Adrenal gland (tissue), 12 donors: Measurements from ENCODE around the gene WDCP. TPM values are rescaled to one million over a fixed set of nuclear protein-coding genes. Genes with fewer than 3 reads are reported as not detected.

Experiments
- DNase-seq, 7 donors: peaks; one replicate each; pipeline ENCODE4 v3.0.0-alpha.2; 2019 to 2020
- H3K27ac ChIP-seq, 5 donors: fragments of 200-600 bp; sonication (generic) in 4 of 5; 1 replicate in 3 of 5; 2 replicates in 2 of 5; pipeline versions ENCODE4 v1.5.1 to v1.8.0; 2016 to 2020; ENCODE audit warnings: mild to moderate bottlenecking in 1 of 5
- H3K27me3 ChIP-seq: fragments of 200-600 bp; 2 replicates; pipeline ENCODE4 v1.8.0; 2021
- H3K36me3 ChIP-seq, 2 donors: fragments of 200-600 bp; replicated peaks in 1 of 2; 1 replicate in 1 of 2; 2 replicates in 1 of 2; pipeline versions ENCODE4 v1.5.1 to v1.8.0; 2018 to 2022
- H3K4me1 ChIP-seq, 2 donors: fragments of 200-600 bp; replicated peaks in 1 of 2; 1 replicate in 1 of 2; 2 replicates in 1 of 2; pipeline versions ENCODE4 v1.5.1 to v1.8.0; 2018 to 2021
- H3K4me3 ChIP-seq, 4 donors: fragments of 200-600 bp; sonication (generic) in 3 of 4; one replicate each; pipeline ENCODE4 v1.5.1; 2016 to 2018
- H3K9me3 ChIP-seq, 3 donors: fragments of 200-600 bp; sonication (generic) in 1 of 3; replicated peaks in 1 of 3; 1 replicate in 2 of 3; 2 replicates in 1 of 3; pipeline versions ENCODE4 v1.5.1 to v1.8.0; 2016 to 2021
- CTCF ChIP-seq, 6 experiments: fragments of 450-650 bp in 4 of 6; fragments of 200-600 bp in 2 of 6; sonication (generic) in 1 of 6; IDR thresholded peaks; 1 replicate in 5 of 6; 2 replicates in 1 of 6; pipeline versions ENCODE4 v1.5.1 to v1.8.0; 2016 to 2021; ENCODE audit warnings: antibody characterized with exemption in 6 of 6, mild to moderate bottlenecking in 2 of 6, moderate library complexity in 1 of 6
- POLR2A ChIP-seq, 2 donors: fragments of 450-650 bp; IDR thresholded peaks; one replicate each; pipeline ENCODE4 v1.6.1; 2017; ENCODE audit warnings: antibody characterized with exemption in 2 of 2, mild to moderate bottlenecking in 2 of 2, moderate library complexity in 1 of 2
- WGBS, 4 donors: extraction: QIAGEN DNeasy Blood & Tissue Kit in 2 of 4; methylation state at CpG; one replicate each; pipeline versions ENCODE4 v1.1.5 to v1.1.7; 2013 to 2017; 5-methylcytosine and 5-hydroxymethylcytosine counted together
- intact Hi-C, 2 donors: fragments of 100-400 bp; cut with DNase I; formaldehyde crosslinking; loops; one replicate each; pipeline versions ENCODE4 v1.14.1 to v1.15.0; 2022 to 2023
- polyA plus RNA-seq, 3 donors: library from polyadenylated mRNA; stranded (reverse); fragments of 200-250 nt in 2 of 3; fragments of 350-450 nt in 1 of 3; fragmentation: Illumina TruSeq in 1 of 3; extraction: RNeasy Lipid Tissue Mini Kit (QIAGEN cat#74804) in 1 of 3; gene quantifications; one replicate each; pipeline ENCODE4 v1.2.3, GENCODE V29; 2013 to 2014
- total RNA-seq, 9 donors: library from RNA; depleted of rRNA in 4 of 9; stranded (reverse); fragments of >200 nt in 4 of 9; fragments of 120-200 nt in 1 of 9; fragmentation: NEBNext Ultra II Directional in 1 of 9; extraction: Animal tissue kit (Norgen Biotek cat#: 25700) in 1 of 9; gene quantifications; one replicate each; pipeline versions ENCODE4 v1.1.0 to v1.2.4, GENCODE V29; 2013 to 2023
- donor health status: healthy with polysubstance abuse.
- donor health status: Bipolar disorder and iron deficiency.
- donor health status: DM: yes; HTN: yes; CAD: no.
- donor health status: DM: no; HTN: no; CAD: no.
- donor health status: DM: no; HTN: no; CAD: no.
- donor health status: DM: yes; HTN: yes; CAD: no.

Gene WDCP
- total and polyA plus RNA-seq, 12 donors = 1.9 to 18.0 (median 11.0) TPM

DNA sequence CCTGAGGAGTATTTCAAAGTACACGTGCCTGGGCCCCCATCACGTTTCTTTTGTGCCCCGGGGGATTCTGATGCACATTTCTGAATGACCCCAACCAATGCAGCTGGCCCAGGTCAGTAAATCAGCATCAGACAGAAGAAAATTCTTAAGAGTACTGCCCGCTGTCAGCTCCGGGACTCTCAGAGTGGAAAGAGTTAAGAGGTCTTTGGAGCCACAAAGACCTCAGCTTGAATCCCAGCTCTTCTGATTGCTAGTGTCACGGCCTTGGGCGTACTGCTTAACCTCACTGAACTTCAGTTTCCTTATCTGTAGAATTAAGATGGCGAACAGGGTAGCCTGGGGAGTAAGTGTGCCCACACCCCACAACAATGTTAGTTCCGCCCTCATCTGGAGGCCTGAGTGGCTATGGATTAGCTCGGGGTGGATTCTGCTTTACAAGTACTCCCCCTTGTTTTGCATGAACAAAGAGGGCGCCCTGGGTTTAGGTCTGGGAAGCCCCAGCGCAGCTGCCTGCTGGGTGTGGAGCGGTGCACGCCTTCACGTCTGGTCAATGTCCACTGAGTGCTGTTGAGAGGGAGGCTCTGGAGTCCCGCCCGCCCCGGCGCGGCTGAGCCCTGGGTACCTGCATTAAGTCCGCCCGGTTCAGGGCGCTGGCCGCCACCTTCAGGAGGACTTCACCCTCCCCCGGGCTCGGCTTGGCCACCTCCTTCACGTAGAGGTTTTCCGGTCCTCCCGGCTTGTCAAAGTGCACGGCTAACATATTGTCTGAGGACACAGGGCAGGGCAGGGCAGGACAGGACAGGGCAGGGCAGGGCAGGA lies 36.6 kb upstream of the WDCP start:
- intact Hi-C loops = loop anchor here (10.0 kb wide), 1 partner anchor 259 kb away; no protein-coding TSS in a partner anchor
- no peaks in the 10 kb centered on the region for H3K27me3 ChIP-seq
- TF ChIP-seq POLR2A (IDR thresholded peaks at IDR 0.05) (peak in 1 of 2 donors; percentile 22), CTCF (IDR thresholded peaks at IDR 0.05) (no peak)
- peaks cover 0 to 21% of the 10 kb centered on the region in 2 donors for H3K36me3 ChIP-seq
- 9 to 21% (median 13%) methylated on average over 12 to 30 of the region's 30 CpGs for WGBS, 4 donors
- DNase-seq = peak in 1 of 7 donors; percentile 71
- H3K4me1 ChIP-seq = peaks cover 6 to 19% of the 10 kb centered on the region in 2 donors
- peak overlapping the region; percentile 45 to 95 (median 80) for H3K27ac ChIP-seq
- H3K4me3 ChIP-seq = peak overlapping the region in 3 of 4 donors; percentile 47 to 68 (median 52)
- H3K9me3 ChIP-seq = no peaks in the 10 kb centered on the region

GRCh38 chr2:24082787-24083566 lies 35.8 kb upstream of the WDCP start:
- H3K4me1 ChIP-seq = peaks cover 6 to 20% of the 10 kb centered on the region in 2 donors
- H3K27me3 ChIP-seq = no peaks in the 10 kb centered on the region
- intact Hi-C loops = loop anchor here (10.0 kb wide), 1 partner anchor 258 kb away; no protein-coding TSS in a partner anchor
- H3K4me3 ChIP-seq = peak overlapping the region in 1 of 4 donors; percentile 68
- WGBS, 4 donors = 68 to 90% (median 78%) methylated on average over 3 to 8 of the region's 8 CpGs
- no peaks in the 10 kb centered on the region for H3K9me3 ChIP-seq
- TF ChIP-seq CTCF (IDR thresholded peaks at IDR 0.05) (no peak), POLR2A (IDR thresholded peaks at IDR 0.05) (no peak)
- peak in 1 of 7 donors; percentile 15 for DNase-seq
- H3K36me3 ChIP-seq = peaks cover 0 to 21% of the 10 kb centered on the region in 2 donors
- peak overlapping the region; percentile 45 to 95 (median 80) for H3K27ac ChIP-seq

DNA sequence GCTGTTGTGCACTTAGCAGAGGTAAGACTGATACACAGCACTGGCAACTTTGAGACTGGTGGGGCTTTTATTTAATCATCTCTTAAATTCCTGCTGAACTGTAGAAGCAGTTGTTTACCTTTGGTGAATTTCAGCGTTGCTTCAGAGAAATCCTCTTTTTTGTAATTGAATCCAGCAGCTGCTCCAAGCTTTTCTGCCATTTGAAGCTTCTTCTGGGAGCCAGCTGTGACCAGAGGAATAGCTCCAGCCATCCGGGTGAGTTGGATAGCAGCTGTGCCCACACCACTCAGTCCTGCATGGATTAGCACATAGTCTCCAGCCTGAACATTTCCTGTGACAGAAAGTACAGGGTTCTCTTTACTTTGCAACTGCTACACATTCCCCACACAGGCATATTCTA lies 33.5 kb upstream of the WDCP start:
- H3K27me3 ChIP-seq = no peaks in the 10 kb centered on the region
- H3K4me1 ChIP-seq = peaks cover 13 to 27% of the 10 kb centered on the region in 2 donors
- H3K36me3 ChIP-seq = peaks cover 0 to 15% of the 10 kb centered on the region in 2 donors
- no peak overlapping the region for H3K4me3 ChIP-seq
- no peak for DNase-seq
- no peak overlapping the region for H3K27ac ChIP-seq
- intact Hi-C loops = loop anchor here (10.0 kb wide), 1 partner anchor 256 kb away; no protein-coding TSS in a partner anchor
- no peak for TF ChIP-seq POLR2A (IDR thresholded peaks at IDR 0.05)
- TF ChIP-seq CTCF (IDR thresholded peaks at IDR 0.05) = no peak
- 66 to 92% (median 82%) methylated on average over 2 of the region's 2 CpGs for WGBS, 4 donors
- H3K9me3 ChIP-seq = no peaks in the 10 kb centered on the region

DNA sequence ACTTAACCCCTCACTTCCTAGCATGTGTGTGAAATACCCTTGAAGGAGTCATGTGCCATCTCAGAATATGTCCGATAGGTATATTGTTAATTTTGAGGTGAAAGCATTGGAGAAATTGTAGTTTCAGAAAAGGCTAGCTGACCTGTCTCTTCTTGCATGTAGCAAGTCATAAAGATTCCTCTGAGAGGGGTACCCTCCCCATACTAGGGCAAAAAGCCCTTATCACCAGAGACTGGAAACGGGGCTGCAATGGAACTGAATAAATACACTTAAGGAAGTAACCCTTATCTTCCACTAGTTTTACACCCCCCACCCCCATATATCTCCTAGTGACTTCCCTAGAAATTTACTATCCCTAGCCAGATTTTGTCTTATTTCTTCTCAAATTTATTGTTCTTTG lies 30.7 kb upstream of the WDCP start:
- Histone ChIP-seq H3K36me3 (peaks cover 0 to 25% of the 10 kb centered on the region in 2 donors), H3K27ac (peak overlapping the region in 3 of 5 donors; percentile 84 to 96 (median 88)), H3K9me3 (no peaks in the 10 kb centered on the region), H3K27me3 (no peaks in the 10 kb centered on the region), H3K4me3 (peak overlapping the region in 1 of 4 donors; percentile 66), H3K4me1 (peaks cover 14 to 20% of the 10 kb centered on the region in 2 donors)
- DNase-seq = no peak
- TF ChIP-seq POLR2A (IDR thresholded peaks at IDR 0.05) (no peak), CTCF (IDR thresholded peaks at IDR 0.05) (no peak)
- WGBS, 4 donors = 72 to 80% (median 74%) methylated on average over 2 of the region's 2 CpGs
- intact Hi-C loops = loop anchor here (5.0 to 10.0 kb wide), 2 partner anchors 151 to 153 kb away; partner anchors contain the start of gene ATAD2B (in 2 of the 2)
